PC-9 (cell line): ENCODE data around the gene CELSR3.

Experiments used
- CTCF ChIP-seq: fragments of 200-600 bp; sonication (generic); conservative IDR thresholded peaks from 2 replicates; pipeline ENCODE4 v1.6.1; 2017; ENCODE audit warnings: mixed run types, antibody characterized with exemption, mild to moderate bottlenecking, moderate library complexity
- EZH2 ChIP-seq: fragments of 200-600 bp; sonication (generic); IDR thresholded peaks from 2 replicates; pipeline ENCODE4 v1.8.0; 2017; ENCODE audit warnings: antibody characterized with exemption, low read depth

- TF ChIP-seq CTCF (no peak), EZH2 (no peak)
These were observed 32.1 kb upstream of the CELSR3 start for GRCh38 chr3:48694610-48695392.
